Measurements from ENCODE around the gene NOVA2. TPM values are rescaled to one million over a fixed set of nuclear protein-coding genes. Genes with fewer than 3 reads are reported as not detected.
A peak's percentile ranks its signal among the peaks of the same experiment; 100 is the strongest.

Gene NOVA2
- total and polyA plus RNA-seq, 9 of the 15 experiments (the other 6 are each of a cell fraction or from before 2014, with no cell fraction given) = not detected

DNA sequence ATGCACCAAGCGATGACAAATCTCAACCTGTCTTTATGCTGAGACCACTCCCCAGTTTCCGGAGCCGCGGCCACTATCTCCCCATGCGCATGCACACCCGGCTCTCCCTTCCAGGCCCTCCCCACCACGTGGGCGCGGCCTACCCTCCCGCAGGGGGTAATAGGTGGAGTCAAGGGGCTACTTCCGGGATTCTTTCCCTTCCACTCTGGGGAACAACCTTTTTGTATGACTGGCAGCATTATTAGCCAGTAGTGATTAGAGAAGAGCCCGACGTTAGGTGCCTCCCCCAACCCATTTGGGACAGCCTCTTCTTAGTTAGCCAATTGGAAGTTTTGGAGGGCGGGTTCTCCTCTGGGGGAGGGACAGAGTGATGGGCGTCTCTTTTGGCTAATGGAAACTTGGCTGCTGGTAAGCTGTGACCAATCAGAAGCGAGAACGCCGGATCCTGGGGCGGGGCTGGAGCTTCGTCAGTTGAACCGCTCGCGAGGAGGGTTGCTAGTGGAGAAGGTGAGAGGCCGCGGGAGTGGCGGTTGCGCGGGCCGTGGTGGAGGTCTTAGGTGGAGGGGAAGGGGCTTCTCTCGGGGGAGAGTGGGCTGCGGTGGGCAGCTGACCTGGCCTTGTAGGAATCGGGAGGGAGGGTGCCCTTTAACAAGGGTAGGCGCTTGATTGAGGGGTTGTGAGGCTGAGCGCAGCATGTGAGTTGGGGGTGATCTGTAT is 21.5 kb upstream of the NOVA2 start, which contains the start of gene CCDC61 (continued):
- TF ChIP-seq HEY1 (CRISPR knock-in tag; IDR thresholded peaks at IDR 0.05; ENCODE audit: borderline replicate concordance) (no peak), ZNF584 (CRISPR knock-in tag; IDR thresholded peaks at IDR 0.05; ENCODE audit: low read depth) (no peak), C11orf30 (IDR thresholded peaks at IDR 0.05; ENCODE audit: low read depth) (no peak), CREM (IDR thresholded peaks at IDR 0.05; ENCODE audit: low read depth) (peak; percentile 80), MXI1 (IDR thresholded peaks at IDR 0.05; ENCODE audit: low read depth, low read length) (peak; percentile 82), ZFP1 (CRISPR knock-in tag; IDR thresholded peaks at IDR 0.05) (no peak), ATF7 (IDR thresholded peaks at IDR 0.05) (peak; percentile 89), ILF3 (IDR thresholded peaks at IDR 0.05; ENCODE audit: borderline replicate concordance) (no peak), ZNF583 (CRISPR knock-in tag; IDR thresholded peaks at IDR 0.05) (peak; percentile 40; the same call in 1 of the 2 replicates), CHCHD3 (CRISPR knock-in tag; IDR thresholded peaks at IDR 0.05) (no peak), TEAD4 (IDR thresholded peaks at IDR 0.05; ENCODE audit: low read length) (no peak), TEAD4 (CRISPR knock-in tag; IDR thresholded peaks at IDR 0.05; ENCODE audit: borderline replicate concordance) (no peak), TAF1 (IDR thresholded peaks at IDR 0.05; ENCODE audit: control insufficient read depth, extremely low read depth, insufficient read depth, low read length, severe bottlenecking) (peak; percentile 73), ZNF165 (CRISPR knock-in tag; IDR thresholded peaks at IDR 0.05; ENCODE audit: borderline replicate concordance) (0 out of 2 replicates have a peak, but pooled peaks have one; percentile 31), U2AF2 (optimal IDR thresholded peaks at IDR 0.05; ENCODE audit: low read depth, low read length) (no peak), ZNF431 (CRISPR knock-in tag; IDR thresholded peaks at IDR 0.05) (no peak), NFATC3 (IDR thresholded peaks at IDR 0.05) (no peak), SOX6 (IDR thresholded peaks at IDR 0.05) (no peak), SMARCB1 (IDR thresholded peaks at IDR 0.05; ENCODE audit: insufficient read length, low read depth) (no peak)
- TF ChIP-seq, protein P1, sequence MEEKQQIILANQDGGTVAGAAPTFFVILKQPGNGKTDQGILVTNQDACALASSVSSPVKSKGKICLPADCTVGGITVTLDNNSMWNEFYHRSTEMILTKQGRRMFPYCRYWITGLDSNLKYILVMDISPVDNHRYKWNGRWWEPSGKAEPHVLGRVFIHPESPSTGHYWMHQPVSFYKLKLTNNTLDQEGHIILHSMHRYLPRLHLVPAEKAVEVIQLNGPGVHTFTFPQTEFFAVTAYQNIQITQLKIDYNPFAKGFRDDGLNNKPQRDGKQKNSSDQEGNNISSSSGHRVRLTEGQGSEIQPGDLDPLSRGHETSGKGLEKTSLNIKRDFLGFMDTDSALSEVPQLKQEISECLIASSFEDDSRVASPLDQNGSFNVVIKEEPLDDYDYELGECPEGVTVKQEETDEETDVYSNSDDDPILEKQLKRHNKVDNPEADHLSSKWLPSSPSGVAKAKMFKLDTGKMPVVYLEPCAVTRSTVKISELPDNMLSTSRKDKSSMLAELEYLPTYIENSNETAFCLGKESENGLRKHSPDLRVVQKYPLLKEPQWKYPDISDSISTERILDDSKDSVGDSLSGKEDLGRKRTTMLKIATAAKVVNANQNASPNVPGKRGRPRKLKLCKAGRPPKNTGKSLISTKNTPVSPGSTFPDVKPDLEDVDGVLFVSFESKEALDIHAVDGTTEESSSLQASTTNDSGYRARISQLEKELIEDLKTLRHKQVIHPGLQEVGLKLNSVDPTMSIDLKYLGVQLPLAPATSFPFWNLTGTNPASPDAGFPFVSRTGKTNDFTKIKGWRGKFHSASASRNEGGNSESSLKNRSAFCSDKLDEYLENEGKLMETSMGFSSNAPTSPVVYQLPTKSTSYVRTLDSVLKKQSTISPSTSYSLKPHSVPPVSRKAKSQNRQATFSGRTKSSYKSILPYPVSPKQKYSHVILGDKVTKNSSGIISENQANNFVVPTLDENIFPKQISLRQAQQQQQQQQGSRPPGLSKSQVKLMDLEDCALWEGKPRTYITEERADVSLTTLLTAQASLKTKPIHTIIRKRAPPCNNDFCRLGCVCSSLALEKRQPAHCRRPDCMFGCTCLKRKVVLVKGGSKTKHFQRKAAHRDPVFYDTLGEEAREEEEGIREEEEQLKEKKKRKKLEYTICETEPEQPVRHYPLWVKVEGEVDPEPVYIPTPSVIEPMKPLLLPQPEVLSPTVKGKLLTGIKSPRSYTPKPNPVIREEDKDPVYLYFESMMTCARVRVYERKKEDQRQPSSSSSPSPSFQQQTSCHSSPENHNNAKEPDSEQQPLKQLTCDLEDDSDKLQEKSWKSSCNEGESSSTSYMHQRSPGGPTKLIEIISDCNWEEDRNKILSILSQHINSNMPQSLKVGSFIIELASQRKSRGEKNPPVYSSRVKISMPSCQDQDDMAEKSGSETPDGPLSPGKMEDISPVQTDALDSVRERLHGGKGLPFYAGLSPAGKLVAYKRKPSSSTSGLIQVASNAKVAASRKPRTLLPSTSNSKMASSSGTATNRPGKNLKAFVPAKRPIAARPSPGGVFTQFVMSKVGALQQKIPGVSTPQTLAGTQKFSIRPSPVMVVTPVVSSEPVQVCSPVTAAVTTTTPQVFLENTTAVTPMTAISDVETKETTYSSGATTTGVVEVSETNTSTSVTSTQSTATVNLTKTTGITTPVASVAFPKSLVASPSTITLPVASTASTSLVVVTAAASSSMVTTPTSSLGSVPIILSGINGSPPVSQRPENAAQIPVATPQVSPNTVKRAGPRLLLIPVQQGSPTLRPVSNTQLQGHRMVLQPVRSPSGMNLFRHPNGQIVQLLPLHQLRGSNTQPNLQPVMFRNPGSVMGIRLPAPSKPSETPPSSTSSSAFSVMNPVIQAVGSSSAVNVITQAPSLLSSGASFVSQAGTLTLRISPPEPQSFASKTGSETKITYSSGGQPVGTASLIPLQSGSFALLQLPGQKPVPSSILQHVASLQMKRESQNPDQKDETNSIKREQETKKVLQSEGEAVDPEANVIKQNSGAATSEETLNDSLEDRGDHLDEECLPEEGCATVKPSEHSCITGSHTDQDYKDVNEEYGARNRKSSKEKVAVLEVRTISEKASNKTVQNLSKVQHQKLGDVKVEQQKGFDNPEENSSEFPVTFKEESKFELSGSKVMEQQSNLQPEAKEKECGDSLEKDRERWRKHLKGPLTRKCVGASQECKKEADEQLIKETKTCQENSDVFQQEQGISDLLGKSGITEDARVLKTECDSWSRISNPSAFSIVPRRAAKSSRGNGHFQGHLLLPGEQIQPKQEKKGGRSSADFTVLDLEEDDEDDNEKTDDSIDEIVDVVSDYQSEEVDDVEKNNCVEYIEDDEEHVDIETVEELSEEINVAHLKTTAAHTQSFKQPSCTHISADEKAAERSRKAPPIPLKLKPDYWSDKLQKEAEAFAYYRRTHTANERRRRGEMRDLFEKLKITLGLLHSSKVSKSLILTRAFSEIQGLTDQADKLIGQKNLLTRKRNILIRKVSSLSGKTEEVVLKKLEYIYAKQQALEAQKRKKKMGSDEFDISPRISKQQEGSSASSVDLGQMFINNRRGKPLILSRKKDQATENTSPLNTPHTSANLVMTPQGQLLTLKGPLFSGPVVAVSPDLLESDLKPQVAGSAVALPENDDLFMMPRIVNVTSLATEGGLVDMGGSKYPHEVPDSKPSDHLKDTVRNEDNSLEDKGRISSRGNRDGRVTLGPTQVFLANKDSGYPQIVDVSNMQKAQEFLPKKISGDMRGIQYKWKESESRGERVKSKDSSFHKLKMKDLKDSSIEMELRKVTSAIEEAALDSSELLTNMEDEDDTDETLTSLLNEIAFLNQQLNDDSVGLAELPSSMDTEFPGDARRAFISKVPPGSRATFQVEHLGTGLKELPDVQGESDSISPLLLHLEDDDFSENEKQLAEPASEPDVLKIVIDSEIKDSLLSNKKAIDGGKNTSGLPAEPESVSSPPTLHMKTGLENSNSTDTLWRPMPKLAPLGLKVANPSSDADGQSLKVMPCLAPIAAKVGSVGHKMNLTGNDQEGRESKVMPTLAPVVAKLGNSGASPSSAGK (IDR thresholded peaks at IDR 0.05) = no peak
